MCF 10A (cell line): ENCODE results near the gene OVOL2. TPM values are rescaled to one million over a fixed set of nuclear protein-coding genes. Genes with fewer than 3 reads are reported as not detected.

Source experiments
- BruUV-seq: library from RNA; stranded (reverse); fragments of 400-500 nt; replicated peaks from 2 replicates; lab custom pipeline; 2021; lab: Mats Ljungman, UMichigan
- CTCF ChIA-PET: fragments of 300-600 bp; sonication (Branson Sonifier 250); formaldehyde crosslinking; extraction: SDS; loops from one replicate; lab custom pipeline; 2021; ENCODE audit warnings: antibody characterized with exemption, inconsistent platforms; lab: Yijun Ruan, JAX
- POLR2A ChIA-PET: fragments of 300-600, 350-650 bp; sonication (Branson Sonifier 250); formaldehyde crosslinking; extraction: SDS; loops from one replicate; lab custom pipeline; 2020; ENCODE audit warnings: antibody characterized with exemption, inconsistent platforms; lab: Yijun Ruan, JAX
- DNase-seq: peaks from one replicate; pipeline ENCODE4 v3.0.0-alpha.2; 2018; ENCODE audit not compliant: unreplicated experiment
- H3K27ac Mint-ChIP-seq: one replicate; pipeline ENCODE4 v1.8.0; 2022; ENCODE audit warnings: mild to moderate bottlenecking, low read depth, mixed read lengths; ENCODE audit not compliant: unreplicated experiment
- H3K27me3 Mint-ChIP-seq: one replicate; pipeline ENCODE4 v1.8.0; 2022; ENCODE audit warnings: mixed read lengths; ENCODE audit not compliant: insufficient read depth, unreplicated experiment
- H3K36me3 Mint-ChIP-seq: one replicate; pipeline ENCODE4 v1.8.0; 2022; ENCODE audit warnings: mild to moderate bottlenecking, moderate library complexity, mixed read lengths; ENCODE audit not compliant: insufficient read depth, unreplicated experiment
- H3K4me1 Mint-ChIP-seq: one replicate; pipeline ENCODE4 v1.8.0; 2022; ENCODE audit warnings: mixed read lengths; ENCODE audit not compliant: insufficient read depth, unreplicated experiment
- H3K4me3 Mint-ChIP-seq: one replicate; pipeline ENCODE4 v1.8.0; 2022; ENCODE audit warnings: mild to moderate bottlenecking, moderate library complexity, mixed read lengths; ENCODE audit not compliant: unreplicated experiment
- H3K9me3 Mint-ChIP-seq: one replicate; pipeline ENCODE4 v1.8.0; 2022; ENCODE audit warnings: mixed read lengths; ENCODE audit not compliant: unreplicated experiment
- CTCF ChIP-seq: fragments of 200-600 bp; IDR thresholded peaks from one replicate; pipeline ENCODE4 v1.8.0; 2022; ENCODE audit warnings: antibody characterized with exemption, mild to moderate bottlenecking; ENCODE audit not compliant: unreplicated experiment
- intact Hi-C: fragments of 100-400 bp; cut with micrococcal nuclease; formaldehyde crosslinking; loops from 2 replicates; pipeline ENCODE4 v1.14.1; 2022
- total RNA-seq: library from RNA; stranded (reverse); gene quantifications from 2 replicates; pipeline ENCODE4 v1.2.3, GENCODE V29; 2022

Gene OVOL2
- total RNA-seq, 1 experiment from 2014 or later, result 2.1 TPM

GRCh38 chr20:18039063-18039462 is 18.7 kb downstream of the OVOL2 start:
- DNase-seq, result no peak
- no peaks in the 10 kb centered on the region for H3K36me3 Mint-ChIP-seq
- no TSS peak for BruUV-seq
- ChIA-PET POLR2A (interaction anchor here (0.7 to 0.8 kb wide), 2 partner anchors 14 to 19 kb away, joined by 3 read pairs; partner anchors contain the start of gene OVOL2), CTCF (interaction anchor here (0.6 to 1.0 kb wide), 3 partner anchors 19 to 468 kb away, joined by 3 to 4 read pairs (median 3); partner anchors contain the start of gene OVOL2)
- intact Hi-C loops, result no loop called here
- no peak for TF ChIP-seq CTCF
- H3K9me3 Mint-ChIP-seq, result no peaks in the 10 kb centered on the region
- no peak overlapping the region for H3K4me3 Mint-ChIP-seq
- H3K27me3 Mint-ChIP-seq, result no peaks in the 10 kb centered on the region
- no peak overlapping the region for H3K27ac Mint-ChIP-seq
- no peaks in the 10 kb centered on the region for H3K4me1 Mint-ChIP-seq

GRCh38 chr20:18034039-18034438 is 23.7 kb downstream of the OVOL2 start:
- Mint-ChIP-seq H3K27ac (no peak overlapping the region), H3K36me3 (no peaks in the 10 kb centered on the region), H3K27me3 (no peaks in the 10 kb centered on the region), H3K4me1 (peaks cover 5% of the 10 kb centered on the region), H3K9me3 (no peaks in the 10 kb centered on the region), H3K4me3 (no peak overlapping the region)
- TF ChIP-seq CTCF, result no peak
- intact Hi-C loops, result no loop called here
- DNase-seq, result no peak
- no TSS peak for BruUV-seq
- ChIA-PET POLR2A (no interaction called here), CTCF (interaction anchor here (0.6 kb wide), 1 partner anchor 16 kb away, joined by 4 read pairs; no protein-coding TSS in a partner anchor)

DNA sequence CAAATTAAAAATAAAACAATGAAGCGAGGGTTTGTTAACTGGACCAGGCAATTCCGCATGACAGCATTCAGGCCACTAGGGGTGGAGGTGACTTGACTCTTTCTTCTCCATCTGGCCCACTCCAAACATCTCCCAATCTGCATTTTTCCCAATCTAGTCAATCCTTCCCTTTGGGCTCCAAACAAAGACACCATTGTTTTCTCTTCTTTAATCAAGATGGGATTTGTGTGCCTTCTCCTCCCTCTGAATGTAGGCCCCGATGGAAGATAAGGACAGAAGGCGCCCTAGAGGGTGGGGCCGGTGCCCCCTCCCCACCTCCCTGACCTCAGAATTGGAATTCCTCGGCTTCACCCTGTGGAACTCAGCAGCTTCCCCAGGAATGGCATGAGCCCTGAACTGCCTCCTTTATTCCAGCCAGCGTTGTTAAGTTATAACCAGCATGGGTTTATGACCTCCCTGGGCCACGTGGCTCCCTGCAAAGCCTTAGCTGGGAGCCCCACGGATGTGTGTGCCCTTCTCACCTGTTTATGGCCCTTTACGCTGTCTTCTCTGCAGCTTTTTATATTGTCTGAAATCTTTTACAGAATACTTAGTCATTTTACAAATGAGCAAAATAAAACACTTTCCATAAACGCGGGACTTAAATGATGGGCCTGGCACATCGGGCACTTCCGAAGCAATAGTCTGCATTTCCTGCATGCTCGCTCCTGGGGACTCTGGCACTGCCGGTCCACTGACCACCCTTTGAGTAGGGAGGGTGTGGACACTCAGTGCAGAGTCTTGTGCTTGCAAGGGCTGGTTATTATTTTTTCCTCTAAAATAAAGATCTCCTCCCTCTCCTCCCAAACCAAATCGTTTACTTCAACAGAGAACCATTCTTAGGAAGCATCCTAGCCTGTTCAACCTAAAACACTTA is 24.5 kb downstream of the OVOL2 start:
- H3K4me1 Mint-ChIP-seq, result peaks cover 5% of the 10 kb centered on the region
- no peaks in the 10 kb centered on the region for H3K27me3 Mint-ChIP-seq
- H3K36me3 Mint-ChIP-seq, result no peaks in the 10 kb centered on the region
- no peaks in the 10 kb centered on the region for H3K9me3 Mint-ChIP-seq
- intact Hi-C loops, result no loop called here
- BruUV-seq, result no TSS peak
- no peak for DNase-seq
- H3K4me3 Mint-ChIP-seq, result no peak overlapping the region
- POLR2A ChIA-PET, result interaction anchor here (0.8 kb wide), 1 partner anchor 192 kb away, joined by 4 read pairs; no protein-coding TSS in a partner anchor
- H3K27ac Mint-ChIP-seq, result no peak overlapping the region
- no peak for TF ChIP-seq CTCF
- CTCF ChIA-PET, result interaction anchor here (0.6 kb wide), 1 partner anchor 15 kb away, joined by 4 read pairs; no protein-coding TSS in a partner anchor

DNA sequence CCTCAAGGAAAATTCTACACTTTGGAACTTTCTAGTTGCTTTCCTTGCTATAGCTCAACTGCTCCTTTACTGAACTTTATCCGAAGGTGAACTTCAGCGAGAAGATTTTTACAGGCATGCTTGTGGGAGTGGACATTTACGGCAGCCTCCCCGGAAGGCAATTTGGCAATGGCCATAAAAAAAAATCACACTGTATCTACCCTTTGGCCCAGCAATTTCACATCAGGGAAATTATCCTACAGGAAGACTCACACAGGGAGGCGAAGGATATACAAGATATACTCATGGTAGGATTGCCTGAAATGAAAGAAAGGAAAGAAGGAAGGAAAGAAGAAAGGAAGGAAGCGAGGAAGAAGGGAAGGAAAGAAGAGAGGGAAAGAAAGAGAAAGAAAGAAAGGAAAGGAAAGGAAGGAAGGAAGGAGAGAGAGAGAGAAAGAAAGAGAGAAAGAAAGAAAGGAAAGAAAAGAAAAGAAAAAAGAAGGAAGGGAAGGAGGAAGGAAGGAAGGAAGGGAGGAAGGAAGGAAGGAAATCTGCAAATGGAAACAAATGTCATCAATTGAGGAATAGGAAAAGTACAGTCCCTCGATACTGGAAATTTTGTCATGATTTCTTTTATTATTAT is 25.7 kb downstream of the OVOL2 start:
- BruUV-seq, result no TSS peak
- intact Hi-C loops, result no loop called here
- TF ChIP-seq CTCF, result no peak
- ChIA-PET POLR2A (interaction anchor here (0.7 to 0.9 kb wide), 3 partner anchors 9 to 248 kb away, joined by 3 to 4 read pairs (median 3); no protein-coding TSS in a partner anchor), CTCF (interaction anchor here (0.6 kb wide), 1 partner anchor 75 kb away, joined by 3 read pairs; no protein-coding TSS in a partner anchor)
- no peaks in the 10 kb centered on the region for H3K9me3 Mint-ChIP-seq
- DNase-seq, result no peak
- no peaks in the 10 kb centered on the region for H3K36me3 Mint-ChIP-seq
- no peaks in the 10 kb centered on the region for H3K27me3 Mint-ChIP-seq
- peak overlapping the region; percentile 2 for H3K27ac Mint-ChIP-seq
- peaks cover 5% of the 10 kb centered on the region for H3K4me1 Mint-ChIP-seq
- no peak overlapping the region for H3K4me3 Mint-ChIP-seq
